Endothelial cell of umbilical vein (primary cell): ENCODE data around the gene GABBR2. TPM values are rescaled to one million over a fixed set of nuclear protein-coding genes. Genes with fewer than 3 reads are reported as not detected.

Experiments used
- BruUV-seq: library from RNA; stranded (reverse); fragments of 400-500 nt; replicated peaks from 2 replicates; lab custom pipeline; 2021; lab: Mats Ljungman, UMichigan
- CTCF ChIA-PET: fragments of 300-600, 350-600 bp; sonication (Branson Sonifier 250); formaldehyde crosslinking; loops from one replicate; lab custom pipeline; 2021; ENCODE audit warnings: antibody characterized with exemption, inconsistent platforms; lab: Charles Lee
- POLR2A ChIA-PET: fragments of 300-600, 350-600 bp; sonication (Branson Sonifier 250); formaldehyde crosslinking; loops from one replicate; lab custom pipeline; 2021; ENCODE audit warnings: antibody characterized with exemption, inconsistent platforms; lab: Charles Lee
- DNase-seq: peaks from one replicate; pipeline ENCODE4 v3.0.0-alpha.2; 2011; ENCODE audit warnings: low read depth, low spot score
- FAIRE-seq: peaks from 2 replicates; lab custom pipeline; 2011; peaks lifted over from hg19 to GRCh38; lab: Jason Lieb, UNC
- H2AFZ ChIP-seq: 2 replicates; pipeline ENCODE4 v1.6.0; 2012; ENCODE audit warnings: low read depth, low read length, control low read depth, inconsistent platforms
- H3K27ac ChIP-seq: 2 replicates; pipeline ENCODE4 v1.5.1; 2011; ENCODE audit warnings: low read depth, mild to moderate bottlenecking, control low read depth, low read length, moderate library complexity; ENCODE audit not compliant: insufficient read depth
- H3K27me3 ChIP-seq, 2 experiments: 2 replicates each; pipeline versions ENCODE4 v1.6.0 to v1.6.1; 2011; ENCODE audit warnings: low read length in 2 of 2, mixed read lengths in 1 of 2; ENCODE audit not compliant: control insufficient read depth in 2 of 2, insufficient read depth in 2 of 2
- H3K36me3 ChIP-seq, 2 experiments: 2 replicates in 1 of 2; 3 replicates in 1 of 2; pipeline ENCODE4 v1.5.1; 2011; ENCODE audit warnings: low read length in 2 of 2, mild to moderate bottlenecking in 1 of 2, moderate library complexity in 1 of 2; ENCODE audit not compliant: control insufficient read depth in 2 of 2, insufficient read depth in 2 of 2; ENCODE audit errors: extremely low read depth in 1 of 2
- H3K4me1 ChIP-seq: 3 replicates; pipeline ENCODE4 v1.5.1; 2011; ENCODE audit warnings: mild to moderate bottlenecking, low read length; ENCODE audit not compliant: control insufficient read depth, insufficient read depth; ENCODE audit errors: extremely low read depth
- H3K4me2 ChIP-seq: 2 replicates; pipeline ENCODE4 v1.6.1; 2011; ENCODE audit warnings: low read length, control low read depth, mixed read lengths; ENCODE audit not compliant: insufficient read depth
- H3K4me3 ChIP-seq, 3 experiments: fragments of 200-600 bp in 1 of 3; sonication (generic), shearing (Covaris generic) in 1 of 3; replicated peaks in 1 of 3; 2 replicates each; pipeline ENCODE4 v1.5.1; 2011 to 2016; ENCODE audit warnings: control low read depth in 3 of 3, low read length in 3 of 3, mild to moderate bottlenecking in 2 of 3, inconsistent platforms in 1 of 3, low read depth in 1 of 3, moderate library complexity in 1 of 3; ENCODE audit not compliant: insufficient read depth in 1 of 3
- H3K79me2 ChIP-seq: 2 replicates; pipeline ENCODE4 v1.6.0; 2012; ENCODE audit warnings: low read length, inconsistent platforms; ENCODE audit not compliant: control insufficient read depth, insufficient read depth
- H3K9ac ChIP-seq: replicated peaks from 2 replicates; pipeline ENCODE3; 2011; ENCODE audit warnings: low read length, control low read depth; ENCODE audit not compliant: insufficient read depth; ENCODE audit errors: extremely low read depth
- H3K9me1 ChIP-seq: replicated peaks from 3 replicates; pipeline ENCODE4 v1.6.0; 2011; ENCODE audit warnings: mild to moderate bottlenecking, low read length; ENCODE audit not compliant: control insufficient read depth, insufficient read depth; ENCODE audit errors: extremely low read depth
- H3K9me3 ChIP-seq: replicated peaks from 2 replicates; pipeline ENCODE4 v1.5.1; 2012; ENCODE audit warnings: low read length, inconsistent platforms; ENCODE audit not compliant: control insufficient read depth, insufficient read depth
- H4K20me1 ChIP-seq: replicated peaks from 2 replicates; pipeline ENCODE3; 2011; ENCODE audit warnings: mild to moderate bottlenecking, low read length; ENCODE audit not compliant: control insufficient read depth, insufficient read depth; ENCODE audit errors: extremely low read depth
- EZH2 ChIP-seq: IDR thresholded peaks from 2 replicates; pipeline ENCODE4 v1.6.1; 2012; ENCODE audit warnings: borderline replicate concordance, low read depth, mild to moderate bottlenecking, moderate library complexity, low read length, inconsistent platforms; ENCODE audit not compliant: severe bottlenecking
- FOS ChIP-seq: IDR thresholded peaks from 2 replicates; pipeline ENCODE4 v1.6.1; 2011; ENCODE audit warnings: mild to moderate bottlenecking, low read length, moderate library complexity, borderline replicate concordance; ENCODE audit not compliant: insufficient read depth
- GATA2 ChIP-seq: IDR thresholded peaks from 2 replicates; pipeline ENCODE4 v1.7.0; 2011; ENCODE audit warnings: low read depth, mild to moderate bottlenecking, moderate library complexity, mixed read lengths, low read length; ENCODE audit not compliant: insufficient read length, insufficient read depth
- JUN ChIP-seq: IDR thresholded peaks from 2 replicates; pipeline ENCODE4 v1.6.1; 2011; ENCODE audit warnings: borderline replicate concordance, low read depth; ENCODE audit not compliant: insufficient read length, insufficient read depth
- MAX ChIP-seq: IDR thresholded peaks from 2 replicates; pipeline ENCODE4 v1.6.1; 2011; ENCODE audit not compliant: insufficient read depth, insufficient read length
- MYC ChIP-seq: IDR thresholded peaks from one replicate; pipeline ENCODE4 v1.6.1; 2011; ENCODE audit warnings: mild to moderate bottlenecking, low read depth, low read length
- POLR2A ChIP-seq: IDR thresholded peaks from 2 replicates; pipeline ENCODE4 v1.6.1; 2012; ENCODE audit warnings: low read depth, mild to moderate bottlenecking, control low read depth, low read length
- POLR2AphosphoS5 ChIP-seq: IDR thresholded peaks from 2 replicates; pipeline ENCODE4 v1.6.1; 2012; ENCODE audit warnings: low read depth, mild to moderate bottlenecking, control low read depth, low read length, moderate library complexity; ENCODE audit not compliant: insufficient read depth
- dilution Hi-C: fragments of 300-500 bp; cut with MboI; formaldehyde crosslinking; loops from one replicate; pipeline ENCODE4 v1.15.0; 2019; ENCODE audit warnings: low sequenced_read_pairs; ENCODE audit not compliant: extremely low pct_ligation_motif_present
- intact Hi-C: fragments of 100-400 bp; cut with micrococcal nuclease; formaldehyde crosslinking; loops from one replicate; pipeline ENCODE4 v1.10.0; 2022
- polyA plus RNA-seq, 4 experiments: library from polyadenylated mRNA; depleted of rRNA in 3 of 4; stranded (reverse) in 3 of 4; unstranded in 1 of 4; fragments of >200 nt; gene quantifications; 2 replicates each; pipeline versions ENCODE4 v1.2.1 to v1.2.3, GENCODE V29; 2011 to 2012; ENCODE audit warnings: missing spikeins in 1 of 4
- total RNA-seq: library from RNA; stranded (reverse); gene quantifications from 2 replicates; pipeline ENCODE4 v1.2.3, GENCODE V29; 2021
- TF ChIP-seq, protein P1 (sequence below), 2 donors: IDR thresholded peaks; 1 replicate in 1 of 2; 2 replicates in 1 of 2; pipeline ENCODE4 v1.5.1; 2011; ENCODE audit warnings: low read length in 2 of 2, mild to moderate bottlenecking in 2 of 2, moderate library complexity in 2 of 2, control low read depth in 1 of 2, inconsistent platforms in 1 of 2, low read depth in 1 of 2; ENCODE audit not compliant: insufficient read depth in 1 of 2; ENCODE audit errors: extremely low read depth in 1 of 2

Gene GABBR2
- total and polyA plus RNA-seq, 2 donors (not counting 3 experiments of a cell fraction or from before 2014, with no cell fraction given): 1.1 to 9.2 TPM

GRCh38 chr9:98698856-98699255, 9.9 kb downstream of the GABBR2 start:
- TF ChIP-seq, protein P1, sequence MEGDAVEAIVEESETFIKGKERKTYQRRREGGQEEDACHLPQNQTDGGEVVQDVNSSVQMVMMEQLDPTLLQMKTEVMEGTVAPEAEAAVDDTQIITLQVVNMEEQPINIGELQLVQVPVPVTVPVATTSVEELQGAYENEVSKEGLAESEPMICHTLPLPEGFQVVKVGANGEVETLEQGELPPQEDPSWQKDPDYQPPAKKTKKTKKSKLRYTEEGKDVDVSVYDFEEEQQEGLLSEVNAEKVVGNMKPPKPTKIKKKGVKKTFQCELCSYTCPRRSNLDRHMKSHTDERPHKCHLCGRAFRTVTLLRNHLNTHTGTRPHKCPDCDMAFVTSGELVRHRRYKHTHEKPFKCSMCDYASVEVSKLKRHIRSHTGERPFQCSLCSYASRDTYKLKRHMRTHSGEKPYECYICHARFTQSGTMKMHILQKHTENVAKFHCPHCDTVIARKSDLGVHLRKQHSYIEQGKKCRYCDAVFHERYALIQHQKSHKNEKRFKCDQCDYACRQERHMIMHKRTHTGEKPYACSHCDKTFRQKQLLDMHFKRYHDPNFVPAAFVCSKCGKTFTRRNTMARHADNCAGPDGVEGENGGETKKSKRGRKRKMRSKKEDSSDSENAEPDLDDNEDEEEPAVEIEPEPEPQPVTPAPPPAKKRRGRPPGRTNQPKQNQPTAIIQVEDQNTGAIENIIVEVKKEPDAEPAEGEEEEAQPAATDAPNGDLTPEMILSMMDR (IDR thresholded peaks at IDR 0.05; ENCODE audit: extremely low read depth in 1 of 2, insufficient read depth in 1 of 2, low read depth in 1 of 2, low read length in 2 of 2): no peak
- TF ChIP-seq POLR2A (no peak), MAX (no peak), JUN (no peak)
- Histone ChIP-seq H3K4me2 (no peak overlapping the region), H3K4me3 (no peak overlapping the region), H3K27ac (no peak overlapping the region), H3K4me1 (no peaks in the 10 kb centered on the region), H2AFZ (no peak overlapping the region), H3K9me1 (no peaks in the 10 kb centered on the region), H3K9ac (no peak overlapping the region), H3K27me3 (no peaks in the 10 kb centered on the region), H3K36me3 (no peaks in the 10 kb centered on the region), H3K79me2 (peaks cover 16% of the 10 kb centered on the region), H4K20me1 (no peaks in the 10 kb centered on the region), H3K9me3 (no peaks in the 10 kb centered on the region)
- no peak for FAIRE-seq
- dilution Hi-C loops: no loop called here
- intact Hi-C loops: no loop called here
- ChIA-PET POLR2A (no interaction called here), CTCF (interaction anchor here (1.2 to 1.4 kb wide), 2 partner anchors 77 to 383 kb away, joined by 4 read pairs; no protein-coding TSS in a partner anchor)
- DNase-seq: no peak
- no TSS peak for BruUV-seq

DNA sequence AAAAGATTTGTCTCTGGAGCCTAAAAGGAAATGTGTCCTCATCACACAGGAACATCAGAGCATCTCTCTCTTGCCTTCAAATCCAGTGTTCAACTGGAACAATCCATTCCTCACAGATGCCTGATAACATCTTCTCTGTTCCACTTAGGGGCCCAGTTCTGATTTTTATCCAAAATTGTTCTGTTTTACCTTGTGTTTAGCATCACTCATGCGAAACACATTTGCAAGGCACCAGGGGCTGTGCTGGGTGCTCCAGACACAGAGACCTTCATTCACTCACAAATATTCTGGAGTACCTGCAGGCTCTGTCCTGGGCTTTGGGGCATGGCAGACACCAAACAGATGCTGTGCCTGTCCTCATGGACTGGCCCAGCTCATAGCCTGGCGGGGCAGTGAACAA, 13.8 kb downstream of the GABBR2 start:
- Histone ChIP-seq H4K20me1 (no peaks in the 10 kb centered on the region), H3K4me3 (no peak overlapping the region), H3K9me1 (no peaks in the 10 kb centered on the region), H3K9me3 (no peaks in the 10 kb centered on the region), H3K79me2 (peaks cover 23% of the 10 kb centered on the region), H3K4me2 (no peak overlapping the region), H3K4me1 (no peaks in the 10 kb centered on the region), H3K27ac (no peak overlapping the region), H3K9ac (no peak overlapping the region), H3K36me3 (no peaks in the 10 kb centered on the region), H3K27me3 (no peaks in the 10 kb centered on the region), H2AFZ (no peak overlapping the region)
- POLR2A ChIA-PET: no interaction called here
- FAIRE-seq: no peak
- BruUV-seq: no TSS peak
- intact Hi-C loops: no loop called here
- CTCF ChIA-PET: no interaction called here
- TF ChIP-seq MYC (no peak), EZH2 (no peak), GATA2 (no peak), MAX (no peak), JUN (no peak), FOS (no peak), POLR2AphosphoS5 (no peak), POLR2A (no peak)
- TF ChIP-seq, protein P1 (IDR thresholded peaks at IDR 0.05; ENCODE audit: extremely low read depth in 1 of 2, insufficient read depth in 1 of 2, low read depth in 1 of 2, low read length in 2 of 2): no peak
- no peak for DNase-seq
- dilution Hi-C loops: no loop called here
